HCEC 1CT (cell line): ENCODE measurements around the gene RTF1.

Experiments used
- DNase-seq: peaks from one replicate; pipeline ENCODE4 v3.0.0-alpha.2; 2017

The RTF1 gene

GRCh38 chr15:41510728-41511127 is 93.8 kb downstream of the RTF1 start:
- DNase-seq = no peak

GRCh38 chr15:41511331-41511898 is 94.5 kb downstream of the RTF1 start:
- DNase-seq = no peak

GRCh38 chr15:41511899-41512369 is 95.0 kb downstream of the RTF1 start:
- DNase-seq = no peak

DNA sequence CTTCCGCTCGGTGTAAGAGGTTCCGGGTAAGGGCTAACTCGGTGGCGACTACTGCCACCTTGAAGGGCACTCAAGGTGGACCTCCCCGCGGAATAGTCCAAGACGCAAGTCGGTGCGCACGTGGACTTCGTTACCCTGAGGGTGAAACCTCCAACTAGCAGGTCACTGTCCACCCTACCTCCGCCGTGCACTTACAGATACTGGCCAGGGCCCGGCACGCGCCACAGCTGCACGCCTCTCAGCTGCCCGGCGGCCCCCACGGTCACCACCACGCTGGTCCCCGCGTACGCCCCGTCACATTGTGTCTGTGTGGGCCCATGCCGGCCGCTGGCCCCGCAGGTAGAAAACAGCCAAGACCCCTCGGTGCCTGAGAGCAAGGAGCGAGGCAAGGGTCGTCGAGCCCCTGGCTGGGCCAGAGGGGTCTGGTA is 95.6 kb downstream of the RTF1 start:
- DNase-seq = no peak

DNA sequence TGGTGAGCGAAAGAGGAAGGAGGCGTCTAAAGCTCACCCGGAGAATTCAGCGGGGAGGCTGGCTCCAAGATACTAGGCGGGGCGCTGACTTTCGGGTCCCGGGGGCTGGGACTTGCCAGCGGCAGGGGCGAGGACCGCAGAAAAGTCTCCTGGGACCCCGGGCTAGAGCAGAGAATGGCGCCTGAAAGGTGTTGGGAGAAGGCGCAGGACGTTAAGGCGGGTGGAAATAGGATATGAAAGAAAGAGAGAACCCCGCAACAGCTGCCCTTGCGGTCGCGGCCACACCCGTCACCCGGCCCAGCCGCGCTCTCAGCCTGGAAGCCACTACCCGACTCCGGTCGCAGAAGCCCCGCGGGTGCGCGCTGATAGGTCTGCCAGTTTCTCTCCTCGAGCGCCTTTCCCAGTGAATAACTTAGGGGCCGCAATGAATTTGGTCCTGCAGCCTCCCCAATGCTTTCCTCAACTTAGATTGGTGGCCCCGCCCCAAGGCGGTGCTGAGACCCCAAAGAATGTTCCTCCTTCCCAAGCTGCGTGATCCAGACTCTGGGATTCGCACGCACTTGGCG is 96.1 kb downstream of the RTF1 start:
- DNase-seq = no peak

DNA sequence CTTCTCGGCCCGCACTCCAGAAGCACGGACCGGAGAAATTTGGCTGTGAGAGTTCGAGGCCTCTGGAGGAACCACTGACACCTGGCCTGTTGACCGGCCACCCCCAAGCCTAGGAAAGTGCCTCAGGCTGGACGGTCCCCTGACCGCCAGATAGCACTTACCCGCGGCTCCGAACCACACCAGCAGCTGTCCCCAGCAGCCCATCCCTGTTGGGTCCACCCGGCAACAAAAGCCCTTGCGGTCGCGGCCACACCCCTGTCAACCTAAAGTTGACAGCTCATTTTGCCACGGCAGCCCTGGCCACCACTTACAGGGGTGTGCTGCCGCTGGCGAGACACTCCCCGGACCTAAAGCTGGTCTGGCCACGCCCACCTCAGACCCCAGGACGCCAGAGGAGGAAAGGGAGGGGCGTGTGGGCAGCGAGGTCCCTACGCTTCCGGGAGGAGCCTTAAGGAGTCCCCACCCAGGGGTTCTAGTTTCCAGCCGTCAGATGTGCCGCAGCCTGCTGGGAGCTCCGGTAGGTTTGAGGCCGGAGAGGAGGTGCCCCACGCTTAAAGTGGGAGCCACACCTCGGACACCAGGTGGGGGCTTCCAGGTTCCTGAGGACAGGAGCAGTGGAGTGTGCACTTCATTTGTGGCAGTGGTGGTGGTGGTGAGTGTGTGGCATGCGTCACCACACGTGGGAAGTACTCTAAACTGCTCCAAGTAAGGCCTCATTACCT is 96.8 kb downstream of the RTF1 start, which contains the start of gene LTK:
Gene LTK, minus strand, starts transcription at position 322 of the 722 bp plus-strand sequence. Its CDS starts 118 bp downstream, at position 204.
- no peak for DNase-seq

GRCh38 chr15:41517895-41518449 is 101.1 kb downstream of the RTF1 start:
- no peak for DNase-seq

- DNase-seq = no peak
These were observed 103.7 kb downstream of the RTF1 start for GRCh38 chr15:41520636-41521035.

GRCh38 chr15:41521614-41522013 is 104.7 kb downstream of the RTF1 start:
- no peak for DNase-seq

DNA sequence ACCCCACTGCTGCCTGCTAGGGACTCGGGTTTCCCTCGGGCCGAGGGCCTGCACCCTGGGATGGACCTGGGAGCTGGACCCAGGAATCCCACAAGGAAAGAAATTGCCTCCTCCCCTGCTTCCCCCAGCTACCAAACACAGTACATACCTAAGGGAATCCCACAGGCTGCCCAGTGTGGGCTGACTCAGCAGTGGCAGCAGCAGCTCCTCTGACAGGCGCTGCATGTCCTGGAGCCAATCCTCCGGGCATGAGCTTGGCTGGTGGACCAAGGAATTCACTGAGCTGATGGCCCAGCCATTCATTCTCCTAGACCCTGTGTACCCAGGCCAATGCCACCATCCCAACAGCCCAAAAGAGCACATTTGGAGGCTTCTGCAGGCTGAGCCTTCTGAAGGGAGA is 106.2 kb downstream of the RTF1 start:
- DNase-seq = no peak

- no peak for DNase-seq
These were observed 113.6 kb downstream of the RTF1 start for GRCh38 chr15:41530363-41530956.
